ENCODE data around the gene MAP3K14.

The MAP3K14 gene

GRCh38 chr17:45224671-45225050 lies 92.2 kb downstream of the MAP3K14 start:
- H3K4me3 ChIP-seq (ENCODE audit: low read length): no peak overlapping the region
- TF ChIP-seq, protein P1, sequence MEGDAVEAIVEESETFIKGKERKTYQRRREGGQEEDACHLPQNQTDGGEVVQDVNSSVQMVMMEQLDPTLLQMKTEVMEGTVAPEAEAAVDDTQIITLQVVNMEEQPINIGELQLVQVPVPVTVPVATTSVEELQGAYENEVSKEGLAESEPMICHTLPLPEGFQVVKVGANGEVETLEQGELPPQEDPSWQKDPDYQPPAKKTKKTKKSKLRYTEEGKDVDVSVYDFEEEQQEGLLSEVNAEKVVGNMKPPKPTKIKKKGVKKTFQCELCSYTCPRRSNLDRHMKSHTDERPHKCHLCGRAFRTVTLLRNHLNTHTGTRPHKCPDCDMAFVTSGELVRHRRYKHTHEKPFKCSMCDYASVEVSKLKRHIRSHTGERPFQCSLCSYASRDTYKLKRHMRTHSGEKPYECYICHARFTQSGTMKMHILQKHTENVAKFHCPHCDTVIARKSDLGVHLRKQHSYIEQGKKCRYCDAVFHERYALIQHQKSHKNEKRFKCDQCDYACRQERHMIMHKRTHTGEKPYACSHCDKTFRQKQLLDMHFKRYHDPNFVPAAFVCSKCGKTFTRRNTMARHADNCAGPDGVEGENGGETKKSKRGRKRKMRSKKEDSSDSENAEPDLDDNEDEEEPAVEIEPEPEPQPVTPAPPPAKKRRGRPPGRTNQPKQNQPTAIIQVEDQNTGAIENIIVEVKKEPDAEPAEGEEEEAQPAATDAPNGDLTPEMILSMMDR (conservative IDR thresholded peaks at IDR 0.05; ENCODE audit: low read depth, low read length): no peak
- no peak for DNase-seq (ENCODE audit: low read depth)

- H3K4me3 ChIP-seq (ENCODE audit: low read length): no peak overlapping the region
- no peak for DNase-seq (ENCODE audit: low read depth)
- TF ChIP-seq, protein P1 (conservative IDR thresholded peaks at IDR 0.05; ENCODE audit: low read depth, low read length): no peak
Measured at GRCh38 chr17:45223539-45224528, 93.0 kb downstream of the MAP3K14 start.

GRCh38 chr17:45222996-45223538 lies 93.8 kb downstream of the MAP3K14 start:
- TF ChIP-seq, protein P1 (conservative IDR thresholded peaks at IDR 0.05; ENCODE audit: low read depth, low read length): no peak
- no peak for DNase-seq (ENCODE audit: low read depth)
- H3K4me3 ChIP-seq (ENCODE audit: low read length): no peak overlapping the region

DNA sequence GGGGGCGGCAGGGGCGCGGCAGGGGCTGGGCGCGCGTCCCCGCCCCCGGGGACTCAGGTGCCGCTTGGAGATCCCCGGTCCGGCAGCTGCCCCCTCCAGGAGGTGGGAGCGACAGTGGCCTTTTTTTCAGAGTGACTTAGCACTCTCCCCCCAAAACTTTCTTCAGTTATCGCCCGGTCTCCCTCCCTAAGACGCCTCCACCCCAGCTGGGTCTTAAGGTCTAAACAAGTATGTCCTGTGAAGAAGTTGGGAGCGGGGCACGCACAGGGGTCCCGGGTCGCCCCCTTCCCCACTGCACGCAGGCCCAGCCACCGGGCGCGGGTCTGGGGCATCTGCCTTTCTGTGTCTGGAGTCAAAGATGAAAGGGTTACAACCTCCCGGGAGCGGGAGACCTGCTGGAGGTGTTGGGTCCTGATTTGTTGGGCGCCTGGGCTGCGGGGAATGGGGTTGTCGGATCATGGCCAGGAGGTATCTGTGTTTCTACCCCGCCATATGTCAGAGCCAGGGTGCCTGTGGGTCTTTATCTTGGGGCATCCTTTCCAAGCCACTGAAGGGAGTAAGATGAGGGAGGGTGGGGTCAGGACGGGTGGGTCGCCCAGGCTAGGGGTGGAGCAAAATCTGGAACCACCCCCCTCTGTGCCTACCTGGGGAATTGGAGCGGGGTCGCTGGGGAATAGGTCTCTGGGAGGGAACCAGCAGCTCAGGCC lies 94.4 kb downstream of the MAP3K14 start:
- DNase-seq (ENCODE audit: low read depth): no peak
- TF ChIP-seq, protein P1 (conservative IDR thresholded peaks at IDR 0.05; ENCODE audit: low read depth, low read length): no peak
- H3K4me3 ChIP-seq (ENCODE audit: low read length): peak overlapping the region; percentile 5

DNA sequence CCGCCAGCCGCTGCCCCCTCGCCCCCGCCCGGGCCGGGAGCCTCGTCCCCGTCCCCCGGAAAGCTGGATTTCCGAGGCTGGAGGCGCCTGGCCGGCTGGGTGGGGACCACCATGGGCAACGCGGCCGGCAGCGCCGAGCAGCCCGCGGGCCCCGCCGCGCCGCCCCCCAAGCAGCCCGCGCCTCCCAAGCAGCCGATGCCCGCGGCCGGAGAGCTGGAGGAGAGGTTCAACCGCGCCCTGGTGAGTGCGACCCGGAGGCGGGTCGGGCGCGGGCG lies 94.9 kb downstream of the MAP3K14 start:
- no peak for DNase-seq (ENCODE audit: low read depth)
- no peak overlapping the region for H3K4me3 ChIP-seq (ENCODE audit: low read length)
- TF ChIP-seq, protein P1 (conservative IDR thresholded peaks at IDR 0.05; ENCODE audit: low read depth, low read length): no peak

GRCh38 chr17:45221081-45222013 lies 95.5 kb downstream of the MAP3K14 start, which contains the start of gene FMNL1:
TSS of gene FMNL1 (plus strand) at chr17:45221885. CDS start at chr17:45222125, 240 bp downstream.
- no peak for DNase-seq (ENCODE audit: low read depth)
- H3K4me3 ChIP-seq (ENCODE audit: low read length): peak within 1 kb of the TSS; percentile 39
- TF ChIP-seq, protein P1 (conservative IDR thresholded peaks at IDR 0.05; ENCODE audit: low read depth, low read length): no peak

Data from retinal pigment epithelial cell (primary cell).